Iris pigment epithelial cell (primary cell): ENCODE results near the gene CTBP2.

Experiments
- DNase-seq: peaks from one replicate; pipeline ENCODE4 v3.0.0-alpha.2; 2011; ENCODE audit warnings: low read depth

Gene CTBP2

DNA sequence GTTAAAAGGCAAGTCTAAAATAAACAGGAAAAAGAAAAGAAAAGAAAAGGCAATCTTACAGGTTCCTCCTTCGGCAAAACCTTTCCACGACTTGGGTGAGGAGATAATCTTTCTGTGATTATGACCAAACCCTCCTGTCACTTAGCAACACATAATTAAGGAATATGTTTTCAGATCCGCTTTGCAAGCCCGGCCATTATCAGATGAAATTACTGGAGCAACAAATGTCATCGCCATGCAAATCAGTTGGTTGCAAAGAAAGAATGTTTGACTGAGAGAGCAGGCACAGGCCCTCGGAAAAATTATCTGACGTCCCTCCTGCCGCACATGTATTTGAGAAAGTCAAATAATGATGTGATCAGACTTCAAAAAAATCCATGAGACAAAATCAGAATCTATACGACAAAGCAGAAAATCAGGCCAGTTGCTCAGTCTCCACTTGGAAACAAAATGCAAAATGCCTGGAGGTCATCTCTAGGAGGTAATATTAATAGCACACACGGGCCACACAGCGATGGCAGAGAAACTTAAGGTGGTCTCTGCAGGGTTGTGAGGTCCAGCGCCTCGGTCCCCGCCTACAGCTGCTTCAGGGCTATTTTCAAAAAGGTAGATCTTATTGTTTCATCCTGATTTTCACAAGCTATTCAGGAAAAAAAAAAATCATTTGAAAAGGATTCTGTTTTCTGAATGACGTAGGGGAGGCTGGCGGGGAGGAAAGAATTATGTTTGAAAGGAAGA is 135.7 kb downstream of the CTBP2 start:
- no peak for DNase-seq

DNA sequence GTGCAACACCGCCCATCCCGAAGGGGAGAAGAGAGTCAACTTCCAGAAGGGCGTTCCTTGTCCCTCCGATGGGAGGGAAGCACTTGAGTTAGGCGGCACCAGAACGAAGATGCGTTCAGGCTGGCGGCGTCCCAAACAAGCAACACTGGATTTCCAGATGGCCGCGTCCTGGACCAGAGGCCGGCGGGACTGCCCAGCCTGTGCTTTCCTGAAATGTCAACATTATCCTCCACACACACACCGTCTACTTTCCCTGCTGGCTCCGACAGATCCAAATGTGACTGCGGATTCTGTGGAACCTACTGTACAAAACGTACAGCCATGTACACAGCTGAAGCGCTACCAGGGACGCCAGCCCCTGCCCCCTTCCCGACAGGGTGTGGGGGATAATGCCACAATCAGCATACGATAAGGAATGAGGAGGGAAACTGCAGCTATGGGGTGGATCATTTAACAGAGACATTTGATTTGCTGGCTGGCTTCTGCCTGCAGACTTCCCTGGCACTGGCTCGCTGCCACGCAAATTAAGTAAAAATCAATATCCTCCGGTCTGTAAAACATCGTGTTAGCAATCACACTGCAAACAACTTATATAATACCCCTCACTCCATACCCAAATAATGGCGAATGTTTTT is 136.4 kb downstream of the CTBP2 start:
- no peak for DNase-seq

DNA sequence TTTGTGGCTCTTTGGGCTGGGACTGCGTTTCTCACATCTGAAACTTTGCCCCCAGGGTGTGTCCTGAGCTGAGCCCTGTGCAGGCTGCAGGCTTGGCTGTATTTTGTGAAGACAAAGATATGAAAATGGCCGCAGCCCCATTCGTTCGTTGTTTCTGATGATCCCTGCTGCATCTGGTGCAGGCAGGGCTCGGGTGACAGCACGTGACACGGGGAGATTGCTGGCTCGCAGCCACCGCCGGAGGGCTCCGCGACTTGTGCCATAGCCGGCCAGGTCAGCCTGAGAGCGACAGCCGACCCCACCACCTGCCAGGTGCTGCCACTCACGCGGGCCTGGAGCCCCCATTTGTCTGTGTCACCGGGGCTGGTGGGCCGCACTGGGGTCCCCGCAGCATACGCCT is 137.1 kb downstream of the CTBP2 start:
- no peak for DNase-seq

DNA sequence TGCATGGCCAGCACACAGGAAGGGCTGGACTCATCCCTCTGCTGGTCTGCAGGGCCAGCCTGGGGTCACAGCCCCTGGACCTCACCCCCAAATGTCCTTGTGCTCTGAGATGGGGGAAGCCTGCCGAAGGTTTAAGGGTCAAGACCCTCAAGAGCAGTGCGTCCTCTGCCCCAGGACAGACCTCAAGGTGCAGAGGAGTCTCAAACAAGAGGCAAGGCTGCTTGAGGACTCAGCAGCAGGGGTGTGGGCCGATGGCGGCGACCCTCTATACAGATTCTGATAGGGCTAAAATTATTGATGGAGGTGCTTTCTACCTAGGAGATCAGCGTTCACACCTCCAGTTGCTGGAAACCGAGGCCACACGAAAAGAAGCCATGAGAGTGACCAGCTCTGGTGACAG is 137.7 kb downstream of the CTBP2 start:
- no peak for DNase-seq

DNA sequence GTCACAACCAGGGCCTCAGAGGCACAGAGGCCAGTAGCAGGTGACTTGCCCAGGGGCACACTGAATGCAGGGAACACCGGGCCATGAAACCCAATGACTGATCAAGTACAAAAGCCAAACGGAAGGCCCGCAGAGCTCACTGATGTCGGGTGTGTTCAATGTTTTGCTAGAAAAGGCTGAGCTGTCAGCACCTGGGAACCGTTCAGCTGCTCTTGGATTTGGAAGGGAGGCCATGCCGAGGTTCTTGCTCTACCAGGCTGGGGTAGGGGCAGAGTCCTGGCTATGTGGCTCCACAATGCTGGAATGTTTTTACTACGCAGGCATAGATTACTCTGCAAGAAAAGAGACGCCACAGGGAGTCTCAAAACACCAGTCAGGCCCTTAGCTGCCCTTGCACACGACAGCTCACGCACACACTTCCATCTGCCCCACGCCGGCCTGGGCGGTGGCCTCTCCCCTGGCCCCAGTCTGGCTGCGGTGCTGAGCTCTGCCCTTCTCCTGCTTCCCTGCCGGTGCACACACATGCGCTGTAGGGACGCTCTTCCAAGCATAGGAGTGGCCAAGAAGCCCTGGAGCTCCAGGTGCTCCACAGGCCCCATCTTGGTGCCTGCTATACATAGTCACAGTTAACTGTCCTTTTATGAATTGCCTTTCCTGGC is 138.5 kb downstream of the CTBP2 start:
- no peak for DNase-seq

DNA sequence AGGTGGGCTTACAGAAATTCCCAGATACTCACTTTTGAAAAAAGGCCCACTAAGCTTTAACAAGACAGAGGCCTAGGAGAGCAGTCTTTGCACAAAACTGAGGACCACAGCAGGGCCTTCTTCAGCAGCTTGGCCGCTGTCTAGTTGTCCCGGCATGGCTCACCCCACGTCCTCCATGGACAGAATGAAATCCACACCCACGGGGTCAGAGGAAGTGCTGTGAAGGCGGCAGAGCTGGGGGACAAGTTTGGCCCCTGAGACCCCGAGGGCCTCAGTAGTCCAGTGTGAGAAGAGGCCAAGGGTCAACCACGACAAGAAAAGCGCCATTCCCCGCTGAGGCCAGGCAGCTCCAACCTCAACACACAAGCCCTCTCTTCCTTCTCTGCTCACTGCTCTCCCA is 139.5 kb downstream of the CTBP2 start:
- no peak for DNase-seq

DNA sequence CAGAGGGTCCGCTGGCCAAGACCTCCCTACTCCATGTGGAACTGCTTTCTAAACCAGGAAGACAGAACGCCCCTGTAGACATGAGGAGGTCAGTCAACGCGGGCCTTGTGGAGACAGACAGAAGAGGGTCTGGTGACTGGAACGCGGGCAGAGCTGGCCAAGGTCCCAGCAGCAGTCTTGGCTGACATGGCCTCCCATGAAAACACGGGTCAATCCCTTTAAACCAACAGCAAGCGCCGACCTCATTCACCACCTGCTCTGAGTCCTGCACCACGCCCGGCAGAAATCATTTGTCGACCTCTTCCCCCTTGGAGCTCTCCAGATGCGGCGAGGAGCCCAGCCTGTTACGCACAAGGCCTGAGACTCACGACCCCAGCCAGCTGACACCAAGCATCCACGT is 140.0 kb downstream of the CTBP2 start:
- no peak for DNase-seq

DNA sequence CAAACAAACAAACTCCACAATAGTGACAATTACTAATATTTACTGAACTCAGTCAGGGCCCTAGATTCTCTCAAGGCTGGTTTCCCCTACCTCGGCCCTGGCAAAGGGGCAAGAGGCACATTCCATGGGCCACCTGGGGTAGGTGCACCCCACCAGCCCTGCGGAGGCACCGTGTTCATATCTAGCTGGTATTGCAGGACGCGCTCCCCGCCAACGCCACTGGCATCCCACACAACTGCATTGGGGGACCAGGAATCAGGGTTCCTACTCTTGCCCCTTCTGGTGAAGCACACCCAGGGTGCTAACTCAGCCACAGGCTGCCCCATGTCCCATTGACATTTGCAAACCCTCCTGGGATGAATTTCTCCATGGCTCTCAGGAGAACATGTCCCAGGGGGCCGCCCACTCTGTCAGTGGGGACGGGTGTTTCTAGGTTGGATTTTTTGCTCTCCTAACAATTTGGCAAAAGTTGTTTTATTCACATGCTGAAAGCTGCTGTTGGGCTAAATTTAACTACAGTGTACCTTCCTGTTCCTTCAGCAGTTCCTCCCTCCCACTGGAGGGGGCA is 141.7 kb downstream of the CTBP2 start:
- no peak for DNase-seq

DNA sequence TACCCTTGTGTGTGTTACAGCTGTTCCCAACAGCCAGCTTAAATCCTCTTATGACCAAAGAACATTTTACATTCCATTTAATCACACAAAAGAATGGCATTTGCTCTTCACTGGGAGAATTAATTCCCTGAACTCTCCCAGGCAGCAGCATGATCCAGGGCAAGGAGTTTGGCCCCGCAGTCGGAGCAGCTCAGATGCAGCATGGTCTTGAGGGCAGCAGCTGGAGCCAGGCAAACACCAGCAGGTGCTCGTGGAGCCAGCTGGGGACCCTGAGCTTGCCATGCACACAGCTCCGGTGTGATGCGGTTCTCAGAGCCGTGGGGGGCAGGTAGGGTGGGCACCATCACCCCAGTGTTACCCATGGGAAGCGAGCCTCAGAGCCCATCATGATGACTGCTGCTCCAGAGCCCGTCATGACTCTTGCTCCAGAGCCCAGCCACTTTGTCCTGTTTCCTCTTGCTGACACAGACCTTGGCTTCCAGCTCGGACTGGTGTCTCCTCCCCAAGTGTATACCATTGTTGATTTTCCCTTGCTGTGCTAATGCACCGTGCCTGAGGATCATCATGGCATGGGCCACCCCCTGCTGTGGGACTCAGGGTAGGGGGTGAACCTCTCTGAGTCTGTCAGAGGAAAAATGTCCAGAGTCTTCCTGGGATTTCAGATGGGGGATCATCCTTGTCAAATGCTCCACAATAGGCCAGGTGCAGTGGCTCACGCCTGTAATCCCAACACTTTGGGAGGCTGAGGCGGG is 142.6 kb downstream of the CTBP2 start:
- no peak for DNase-seq

DNA sequence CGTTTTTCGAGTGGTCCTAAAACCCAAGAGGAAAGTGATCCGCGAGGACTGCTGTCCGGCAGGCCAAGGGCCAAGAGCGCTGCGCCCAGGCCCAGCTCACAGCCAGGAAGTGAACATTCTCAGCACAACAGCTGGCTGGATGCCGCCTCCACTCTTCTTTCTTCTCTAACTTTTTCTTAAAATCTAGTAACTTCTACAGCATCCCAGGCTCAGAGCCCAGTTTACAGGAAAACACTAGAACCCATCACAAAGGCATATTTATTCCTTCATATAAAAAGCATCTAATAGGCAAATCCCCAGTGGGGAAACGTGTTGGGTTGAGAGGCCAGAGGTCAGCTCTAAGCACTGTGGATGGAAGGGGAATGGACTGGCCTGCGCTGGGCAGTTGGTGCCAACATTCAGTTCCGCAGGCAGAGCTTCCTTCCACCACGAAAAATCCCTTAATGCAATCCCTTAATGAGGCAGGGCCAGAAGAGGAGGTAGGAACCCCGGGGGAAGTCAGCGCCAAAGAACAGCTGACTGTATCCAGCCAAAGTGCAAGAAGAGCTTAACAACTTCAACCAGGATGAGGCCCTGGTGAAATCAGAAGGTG is 143.7 kb downstream of the CTBP2 start:
- no peak for DNase-seq

DNA sequence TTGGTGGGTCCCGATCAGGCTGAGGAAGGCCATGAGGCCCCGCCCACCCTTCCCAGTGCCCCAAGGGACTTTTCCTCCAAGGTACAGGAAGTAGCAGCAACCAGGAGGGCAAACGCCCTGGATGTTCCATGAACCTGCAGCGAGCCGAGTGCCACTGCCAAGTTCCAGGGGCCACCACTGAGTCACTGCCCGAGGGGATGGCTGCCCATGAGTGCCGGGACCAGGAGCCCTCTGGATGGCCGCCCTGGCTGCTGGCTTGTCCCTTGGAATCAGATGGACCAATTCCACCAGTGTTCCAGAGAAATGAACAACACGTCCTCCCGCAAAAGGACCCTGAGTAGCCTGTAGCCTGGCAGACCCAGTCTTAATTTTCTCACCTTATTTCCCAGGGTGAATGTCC is 144.2 kb downstream of the CTBP2 start:
- DNase-seq, result no peak

DNA sequence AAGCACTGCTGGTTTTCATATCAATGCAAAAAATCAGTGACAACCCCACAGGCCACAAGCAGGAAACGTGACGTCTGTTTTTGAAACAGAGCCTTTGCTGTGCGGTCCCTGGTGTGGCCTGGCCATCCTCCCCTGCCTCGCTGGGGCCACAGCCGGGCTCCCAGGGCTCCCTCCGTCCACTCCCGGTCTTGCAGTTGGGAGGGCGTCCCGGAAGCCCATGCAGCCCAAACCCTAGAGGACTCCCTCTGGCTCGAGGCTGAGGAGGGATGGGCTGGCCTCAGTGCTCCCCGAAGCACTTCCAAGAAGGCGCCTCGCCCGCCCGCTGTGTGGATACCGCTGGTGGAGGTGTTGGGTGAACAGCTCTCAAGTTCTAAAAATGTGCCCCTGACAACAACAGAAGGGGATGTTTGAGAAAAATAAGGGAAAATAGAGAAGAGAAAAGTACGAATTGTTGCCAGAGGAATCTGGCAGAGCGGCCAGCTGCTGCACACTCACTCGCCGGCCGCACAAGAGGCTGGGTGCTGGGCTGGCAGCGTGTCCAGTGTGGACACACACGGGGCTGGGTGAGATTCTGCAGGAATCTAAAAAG is 144.9 kb downstream of the CTBP2 start:
- no peak for DNase-seq

DNA sequence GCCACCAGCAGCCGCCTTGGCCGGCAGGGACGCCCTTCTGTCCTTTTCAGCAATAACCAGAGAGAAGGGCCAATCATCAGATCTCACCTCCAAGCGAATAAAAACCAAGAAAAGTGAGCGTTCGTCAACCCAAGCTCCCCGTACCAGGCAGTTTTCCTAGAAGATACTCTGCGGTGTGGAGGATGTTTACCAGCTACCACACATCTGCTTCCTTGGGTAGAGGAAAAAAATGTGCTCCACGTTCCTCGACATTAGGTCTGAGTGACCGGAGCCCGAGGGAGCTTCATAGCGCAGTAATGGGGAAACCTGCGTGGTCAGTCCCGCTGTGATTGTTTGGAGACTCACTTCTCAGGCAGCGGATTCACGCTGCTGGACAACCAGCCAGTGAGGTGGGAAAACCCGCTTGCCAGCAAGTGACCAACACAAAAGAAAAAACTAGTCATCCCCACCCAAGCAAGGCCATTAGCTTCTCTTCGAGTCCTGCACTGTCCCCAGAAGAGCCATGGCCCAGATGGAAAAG is 145.5 kb downstream of the CTBP2 start:
- no peak for DNase-seq

DNA sequence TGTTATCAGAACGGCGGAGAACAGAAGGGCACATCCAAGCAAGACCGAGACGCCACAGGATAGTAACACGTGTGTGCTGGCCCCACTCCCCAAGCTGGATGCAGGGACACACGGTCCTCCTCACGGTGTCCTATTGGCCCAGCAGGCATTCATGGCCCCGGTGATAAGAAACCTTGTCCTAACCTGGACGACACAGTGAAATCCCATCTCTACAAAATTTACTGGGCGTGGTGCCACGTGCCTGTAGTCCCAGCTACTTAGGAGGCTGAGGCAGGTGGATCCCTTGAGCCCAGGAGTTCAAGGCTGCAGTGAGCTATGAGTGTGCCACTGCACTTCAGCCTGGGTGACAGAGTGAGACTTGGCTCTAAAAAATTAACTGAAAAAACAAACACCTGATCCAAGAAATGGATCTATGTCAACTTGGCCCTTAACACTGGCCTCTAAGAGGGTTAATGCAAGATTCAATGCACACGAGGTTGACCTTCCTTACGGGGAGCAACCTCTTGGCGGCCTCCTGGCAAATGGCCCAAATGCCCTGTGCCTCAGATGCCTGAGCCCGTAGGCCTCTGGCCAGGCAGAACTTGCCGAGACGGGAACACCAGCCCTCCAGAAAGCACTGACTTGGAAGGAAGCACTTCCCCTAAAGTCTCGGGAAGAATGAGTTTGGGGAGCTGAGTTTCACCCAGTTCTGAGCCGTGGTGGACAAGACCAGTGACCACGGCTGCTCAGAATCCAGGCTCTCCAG is 146.1 kb downstream of the CTBP2 start:
- DNase-seq, result no peak

DNA sequence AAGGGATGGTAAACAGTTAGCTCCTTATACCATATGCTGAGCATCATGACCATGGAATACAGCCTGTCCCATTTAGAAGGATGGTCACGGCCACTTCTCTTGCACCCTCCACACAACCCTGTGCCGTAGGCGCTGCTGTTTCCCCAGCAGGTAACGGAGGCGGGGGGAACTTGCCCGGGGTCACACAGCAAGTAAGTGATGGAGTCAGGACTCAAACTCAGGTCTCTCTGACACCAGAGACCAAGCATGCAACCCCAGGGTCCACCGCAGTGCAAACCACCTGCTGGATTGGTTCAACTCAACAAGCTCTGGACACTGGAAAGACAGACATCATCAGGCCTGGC is 146.9 kb downstream of the CTBP2 start:
- DNase-seq, result no peak

DNA sequence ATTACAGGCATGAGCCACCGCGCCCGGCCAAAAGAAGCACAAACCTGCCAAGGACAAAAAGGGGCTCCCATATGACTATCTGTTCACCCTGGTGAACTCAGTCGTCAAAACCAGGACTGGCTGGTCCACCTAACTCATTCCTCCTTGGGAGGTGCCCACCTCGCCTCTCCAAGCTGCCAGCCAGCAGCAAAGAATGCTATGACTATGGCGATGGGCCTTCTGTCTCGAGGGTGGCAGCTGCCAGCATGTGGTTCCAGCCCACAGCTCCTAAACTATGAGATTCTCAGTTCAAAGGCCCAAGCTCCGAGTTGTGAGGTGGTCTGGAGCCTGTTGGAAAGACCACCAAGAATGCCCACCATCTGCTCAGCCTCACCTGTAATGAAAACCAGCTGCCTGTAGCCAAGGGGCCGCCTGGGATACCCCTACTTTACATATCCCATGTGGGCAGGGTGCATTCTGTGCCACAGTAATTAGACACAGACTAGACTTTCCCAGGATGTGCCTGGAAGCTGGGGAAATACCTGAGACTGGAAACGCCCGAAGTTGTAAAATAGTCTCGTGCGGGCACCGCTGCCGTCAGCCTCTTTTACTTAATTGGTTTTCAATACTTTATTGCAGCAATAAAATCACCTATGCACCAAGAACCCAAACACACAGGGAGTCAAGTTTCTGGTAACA is 147.4 kb downstream of the CTBP2 start:
- DNase-seq, result no peak

DNA sequence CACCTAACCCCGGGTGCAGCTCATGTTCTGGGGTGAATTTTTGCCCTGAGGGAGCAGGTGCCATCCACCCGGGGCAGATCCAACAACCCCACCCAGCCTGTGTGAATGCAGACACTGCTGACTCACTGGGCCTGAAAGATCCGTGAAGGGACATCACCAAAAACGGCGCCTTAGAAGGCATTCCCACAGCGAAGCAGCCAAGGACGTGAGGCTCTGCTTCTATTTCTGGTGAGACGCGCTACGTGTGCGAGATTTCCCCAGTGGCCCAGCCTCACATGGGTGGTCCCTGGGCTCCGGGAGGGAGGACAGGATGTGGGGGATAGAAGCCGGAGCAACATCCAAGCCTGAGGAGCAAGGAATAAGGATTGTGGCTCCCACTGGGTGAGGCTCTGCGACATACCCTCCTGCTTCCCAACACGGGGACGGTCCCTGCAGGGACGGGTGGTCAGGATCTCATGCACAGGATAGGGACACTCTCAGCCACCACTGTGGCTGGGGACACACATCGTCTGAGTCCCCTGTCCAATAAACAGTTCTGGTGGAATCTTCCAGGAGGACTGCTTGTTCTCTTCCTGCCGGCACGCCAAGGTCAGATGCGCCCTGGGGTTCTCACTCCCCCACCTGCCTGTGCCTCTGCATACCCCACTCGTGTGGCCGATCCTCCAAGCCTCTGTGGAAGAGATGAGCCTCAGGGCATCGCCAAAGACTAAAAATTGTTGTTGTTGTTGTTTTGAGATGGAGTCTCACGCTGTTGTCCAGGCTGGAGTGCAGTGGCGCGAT is 148.2 kb downstream of the CTBP2 start:
- DNase-seq, result no peak

DNA sequence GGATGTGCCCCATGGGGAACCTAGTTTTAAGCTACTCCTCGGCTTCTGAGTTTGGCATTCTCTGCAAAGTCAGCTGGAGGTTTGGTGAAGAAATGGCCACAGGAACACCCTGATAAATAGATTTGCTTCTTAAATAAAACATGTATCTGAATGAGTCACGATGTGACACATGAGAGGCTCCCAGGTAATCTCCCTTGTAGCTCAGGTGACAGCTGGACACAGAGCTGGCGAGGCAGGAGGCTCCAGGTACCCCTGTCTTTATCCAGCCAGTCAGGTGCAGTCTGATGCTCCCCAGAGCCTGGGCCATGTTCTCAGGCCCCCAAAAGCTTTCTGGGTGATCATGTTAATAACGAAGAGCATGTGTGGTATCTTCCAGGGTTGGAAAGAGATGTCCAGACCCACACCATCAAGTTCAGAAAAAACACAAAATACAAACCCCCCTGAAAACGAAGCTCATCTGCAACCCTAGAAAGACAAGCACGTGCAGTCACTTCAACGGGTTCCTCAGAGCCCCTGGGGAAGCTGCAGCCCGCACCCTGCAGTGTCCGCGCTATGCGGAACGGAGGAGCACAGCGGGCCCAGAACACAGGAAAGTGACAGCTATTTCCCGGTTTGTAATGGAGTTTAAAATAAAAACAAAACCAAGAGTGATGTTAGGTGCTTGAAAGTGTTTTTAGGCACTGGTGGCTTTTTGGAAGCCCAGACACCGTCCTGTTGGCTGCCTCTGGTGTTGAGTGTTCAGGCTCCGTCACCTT is 149.0 kb downstream of the CTBP2 start:
- no peak for DNase-seq

DNA sequence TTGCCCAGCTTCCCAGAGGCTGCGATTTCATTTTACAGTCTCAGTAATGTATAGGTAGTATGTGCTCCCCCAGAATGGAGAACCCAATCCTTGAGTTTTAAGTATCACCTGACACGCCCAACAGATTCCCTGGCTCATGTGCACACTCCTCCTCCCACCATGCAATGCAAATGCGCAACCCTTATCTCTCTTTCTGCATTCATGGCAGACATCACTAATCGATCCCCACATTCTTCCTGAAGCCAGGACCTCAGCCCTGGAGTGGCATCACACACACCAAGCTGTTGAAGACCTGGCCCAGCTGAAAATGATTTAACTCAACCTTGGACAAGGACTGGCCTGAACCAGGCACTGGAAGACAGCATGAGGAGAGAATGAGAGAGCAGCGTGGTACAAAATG is 150.0 kb downstream of the CTBP2 start:
- no peak for DNase-seq
